Transverse colon (tissue), 4 donors: ENCODE measurements around the gene NCOA1. TPM values are rescaled to one million over a fixed set of nuclear protein-coding genes. Genes with fewer than 3 reads are reported as not detected.
"Not testable (repeated sequence)": the region's sequence is repeated elsewhere in the genome, so short reads cannot be mapped to it uniquely, and the experiment has no call there.

Experiments
- DNase-seq: peaks from one replicate; pipeline ENCODE4 v3.0.0-alpha.2; 2019
- H3K27ac ChIP-seq, 4 donors: fragments of 200-600 bp; sonication (generic); 2 replicates each; pipeline ENCODE4 v1.5.1; 2016 to 2018; ENCODE audit warnings: inconsistent platforms in 4 of 4
- H3K27me3 ChIP-seq: fragments of 200-600 bp; sonication (generic); 2 replicates; pipeline ENCODE4 v1.5.1; 2017; ENCODE audit warnings: inconsistent platforms
- H3K36me3 ChIP-seq, 4 donors: fragments of 200-600 bp; sonication (generic); 2 replicates each; pipeline ENCODE4 v1.5.1; 2017 to 2019; ENCODE audit warnings: inconsistent platforms in 4 of 4
- H3K4me1 ChIP-seq, 4 donors: fragments of 200-600 bp; sonication (generic); 2 replicates each; pipeline ENCODE4 v1.5.1; 2017 to 2020; ENCODE audit warnings: inconsistent platforms in 4 of 4
- H3K4me3 ChIP-seq, 4 donors: fragments of 200-600 bp; sonication (generic); 1 replicate in 1 of 4; 2 replicates in 3 of 4; pipeline versions ENCODE4 v1.5.1 to v1.6.1; 2017 to 2019; ENCODE audit warnings: inconsistent platforms in 4 of 4
- H3K9me3 ChIP-seq, 2 donors: fragments of 200-600 bp; sonication (generic); 2 replicates each; pipeline ENCODE4 v1.5.1; 2017 to 2019; ENCODE audit warnings: inconsistent platforms in 2 of 2
- EP300 ChIP-seq: sonication (generic); formaldehyde crosslinking; IDR thresholded peaks from one replicate; pipeline ENCODE4 v1.6.1; 2017; ENCODE audit warnings: antibody characterized with exemption, low read depth
- POLR2A ChIP-seq: fragments of 450-650 bp; IDR thresholded peaks from one replicate; pipeline ENCODE4 v1.6.1; 2016; ENCODE audit warnings: antibody characterized with exemption, mild to moderate bottlenecking, moderate library complexity
- POLR2AphosphoS5 ChIP-seq, 3 donors: sonication (generic); formaldehyde crosslinking; IDR thresholded peaks; one replicate each; pipeline ENCODE4 v1.6.1; 2016; ENCODE audit warnings: antibody characterized with exemption in 3 of 3
- WGBS, 2 donors: methylation state at CpG; one replicate each; pipeline ENCODE4 v1.1.5; 2018; ENCODE audit warnings: low coverage in 1 of 2; 5-methylcytosine and 5-hydroxymethylcytosine counted together
- in situ Hi-C, 4 donors: fragments of 200-750 bp; cut with MboI; loops; one replicate each; pipeline versions ENCODE4 v1.15.0 to v1.15.1; 2017; ENCODE audit warnings: low sequenced_read_pairs in 3 of 4, low pct_ligation_motif_present in 1 of 4, low pct_unique_long_range_greater_than_20kb in 1 of 4
- intact Hi-C: fragments of 100-400 bp; cut with DNase I; formaldehyde crosslinking; loops from one replicate; pipeline ENCODE4 v1.15.1; 2023; ENCODE audit warnings: low total_unique reads
- total RNA-seq, 4 donors: library from RNA; depleted of rRNA; stranded (reverse); fragments of >200 nt; gene quantifications; one replicate each; pipeline ENCODE4 v1.1.0, GENCODE V29; 2016
- TF ChIP-seq, protein P1 (sequence below), 5 experiments: fragments of 200-600 bp in 3 of 5; fragments of 450-650 bp in 2 of 5; sonication (generic) in 3 of 5; IDR thresholded peaks; 1 replicate in 2 of 5; 2 replicates in 3 of 5; pipeline ENCODE4 v1.5.1; 2016 to 2017; ENCODE audit warnings: antibody characterized with exemption in 5 of 5, inconsistent platforms in 3 of 5, mild to moderate bottlenecking in 2 of 5, moderate library complexity in 1 of 5

NCOA1 gene
- total RNA-seq, 4 donors from 2014 or later = 32.9 to 56.5 (median 47.9) TPM

DNA sequence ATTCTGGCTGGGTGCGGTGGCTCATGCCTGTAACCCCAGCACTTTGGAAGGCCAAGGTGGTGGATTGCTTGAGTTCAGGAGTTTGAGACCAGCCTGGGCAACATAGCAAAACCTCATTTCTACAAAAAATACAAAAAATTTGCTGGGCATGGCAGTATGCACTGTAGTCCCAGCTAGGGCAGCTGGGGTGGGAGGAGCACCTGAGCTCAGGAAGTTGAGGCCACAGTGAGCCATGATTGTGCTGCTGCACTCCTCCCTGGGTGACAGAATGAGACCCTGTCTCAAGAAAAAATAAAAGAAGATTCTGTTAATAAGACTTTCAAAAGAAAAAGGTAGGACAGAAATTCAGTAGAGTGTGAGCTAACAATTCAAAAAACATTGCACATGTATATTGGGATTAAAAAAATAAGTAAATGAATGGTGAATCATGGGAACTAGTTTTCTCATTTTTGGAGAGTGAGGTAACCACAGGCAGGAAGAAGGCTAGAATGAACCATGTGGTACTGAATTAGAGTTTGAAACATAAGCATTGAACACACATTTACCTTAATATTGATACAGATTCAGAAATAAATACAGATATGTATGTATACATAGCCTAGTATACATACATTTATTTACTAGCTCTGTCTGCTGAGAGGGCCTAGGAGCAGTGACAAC lies 53.5 kb downstream of the NCOA1 start:
- Histone ChIP-seq H3K36me3 (no peaks in the 10 kb centered on the region), H3K27ac (no peak overlapping the region), H3K4me1 (peaks cover 0 to 6% (median 4%) of the 10 kb centered on the region in 4 donors), H3K9me3 (no peaks in the 10 kb centered on the region), H3K27me3 (no peaks in the 10 kb centered on the region), H3K4me3 (no peak overlapping the region)
- WGBS, 2 donors = 94 to 100% methylated on average over 1 of the region's 1 CpG
- DNase-seq = no peak
- intact Hi-C loops (loop anchor here (1.0 kb wide), 1 partner anchor 115 kb away; no protein-coding TSS in a partner anchor), in situ Hi-C loops (no loop called here)
- TF ChIP-seq, protein P1, sequence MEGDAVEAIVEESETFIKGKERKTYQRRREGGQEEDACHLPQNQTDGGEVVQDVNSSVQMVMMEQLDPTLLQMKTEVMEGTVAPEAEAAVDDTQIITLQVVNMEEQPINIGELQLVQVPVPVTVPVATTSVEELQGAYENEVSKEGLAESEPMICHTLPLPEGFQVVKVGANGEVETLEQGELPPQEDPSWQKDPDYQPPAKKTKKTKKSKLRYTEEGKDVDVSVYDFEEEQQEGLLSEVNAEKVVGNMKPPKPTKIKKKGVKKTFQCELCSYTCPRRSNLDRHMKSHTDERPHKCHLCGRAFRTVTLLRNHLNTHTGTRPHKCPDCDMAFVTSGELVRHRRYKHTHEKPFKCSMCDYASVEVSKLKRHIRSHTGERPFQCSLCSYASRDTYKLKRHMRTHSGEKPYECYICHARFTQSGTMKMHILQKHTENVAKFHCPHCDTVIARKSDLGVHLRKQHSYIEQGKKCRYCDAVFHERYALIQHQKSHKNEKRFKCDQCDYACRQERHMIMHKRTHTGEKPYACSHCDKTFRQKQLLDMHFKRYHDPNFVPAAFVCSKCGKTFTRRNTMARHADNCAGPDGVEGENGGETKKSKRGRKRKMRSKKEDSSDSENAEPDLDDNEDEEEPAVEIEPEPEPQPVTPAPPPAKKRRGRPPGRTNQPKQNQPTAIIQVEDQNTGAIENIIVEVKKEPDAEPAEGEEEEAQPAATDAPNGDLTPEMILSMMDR (IDR thresholded peaks at IDR 0.05) = no peak
- TF ChIP-seq EP300 (no peak), POLR2AphosphoS5 (IDR thresholded peaks at IDR 0.05) (no peak), POLR2A (no peak)

DNA sequence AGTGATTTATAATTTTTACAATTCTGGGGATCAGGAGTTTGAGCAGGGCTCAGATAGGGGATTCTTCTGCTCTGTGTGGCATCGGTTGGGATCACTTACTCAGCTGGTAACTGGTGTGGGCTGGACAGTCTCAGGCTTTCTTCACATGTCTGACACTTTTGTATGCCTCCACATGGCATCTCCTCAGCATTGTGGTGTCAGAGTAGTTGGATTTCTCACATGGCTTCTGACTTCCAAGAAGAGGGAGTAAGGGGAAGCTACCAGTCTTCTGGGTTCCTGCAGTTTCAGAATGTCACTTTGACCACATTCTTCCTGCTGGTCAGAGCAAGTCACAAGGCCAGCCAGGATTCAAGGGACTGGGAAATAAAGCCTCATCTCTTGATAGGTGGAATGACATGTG lies 55.6 kb downstream of the NCOA1 start:
- TF ChIP-seq EP300 (no peak), POLR2AphosphoS5 (IDR thresholded peaks at IDR 0.05) (no peak), POLR2A (no peak)
- TF ChIP-seq, protein P1 (IDR thresholded peaks at IDR 0.05) = no peak
- Histone ChIP-seq H3K36me3 (no peaks in the 10 kb centered on the region), H3K9me3 (no peaks in the 10 kb centered on the region), H3K27ac (no peak overlapping the region), H3K4me3 (no peak overlapping the region), H3K27me3 (no peaks in the 10 kb centered on the region), H3K4me1 (no peaks in the 10 kb centered on the region)
- DNase-seq = no peak
- WGBS, 2 donors = 79% methylated on average over 1 of the region's 1 CpG; no CpG with 5 or more reads in 1 of the 2 donors
- intact Hi-C loops (no loop called here), in situ Hi-C loops (no loop called here)

DNA sequence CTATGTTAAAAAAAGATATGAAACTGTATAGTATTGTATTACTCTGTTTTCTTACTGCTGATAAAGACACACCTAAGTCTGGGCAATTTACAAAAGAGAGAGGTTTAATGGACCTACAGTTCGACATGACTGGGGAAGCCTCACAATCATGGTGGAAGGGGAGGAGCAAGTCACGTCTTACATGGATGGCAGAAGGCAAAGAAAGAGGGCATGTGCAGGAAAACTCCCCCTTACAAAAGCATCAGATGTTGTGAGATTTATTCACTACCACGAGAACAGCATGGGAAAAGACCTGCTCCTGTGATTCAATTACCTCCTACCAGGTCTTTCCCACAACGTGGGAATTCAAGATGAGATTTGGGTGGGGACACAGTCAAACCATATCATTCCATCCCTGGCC lies 57.0 kb downstream of the NCOA1 start:
- Histone ChIP-seq H3K4me3 (no peak overlapping the region), H3K9me3 (no peaks in the 10 kb centered on the region), H3K36me3 (no peaks in the 10 kb centered on the region), H3K27ac (no peak overlapping the region), H3K27me3 (no peaks in the 10 kb centered on the region), H3K4me1 (no peaks in the 10 kb centered on the region)
- DNase-seq = no peak
- WGBS, 2 donors = 57 to 91% methylated on average over 2 to 4 of the region's 4 CpGs
- intact Hi-C loops (no loop called here), in situ Hi-C loops (no loop called here)
- TF ChIP-seq POLR2AphosphoS5 (IDR thresholded peaks at IDR 0.05) (no peak), POLR2A (no peak), EP300 (no peak)
- TF ChIP-seq, protein P1 (IDR thresholded peaks at IDR 0.05) = no peak

DNA sequence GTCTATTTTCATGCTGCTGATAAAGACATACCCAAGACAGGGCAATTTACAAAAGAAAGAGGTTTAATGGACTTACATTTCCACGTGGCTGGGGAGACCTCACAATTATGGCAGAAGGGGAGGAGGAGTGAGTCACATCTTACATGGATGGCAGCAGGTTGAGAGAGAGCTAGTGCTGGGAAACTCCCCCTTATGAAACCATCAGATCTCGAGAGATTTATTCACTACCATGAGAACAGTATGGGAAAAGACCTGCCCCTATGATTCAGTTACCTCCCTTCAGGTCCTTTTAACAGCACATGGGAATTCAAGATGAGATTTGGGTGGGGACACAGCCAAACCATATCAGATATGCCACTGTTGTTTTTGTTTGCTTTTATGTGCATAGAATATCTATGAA lies 59.2 kb downstream of the NCOA1 start:
- not testable (repeated sequence) for H3K27ac ChIP-seq

DNA sequence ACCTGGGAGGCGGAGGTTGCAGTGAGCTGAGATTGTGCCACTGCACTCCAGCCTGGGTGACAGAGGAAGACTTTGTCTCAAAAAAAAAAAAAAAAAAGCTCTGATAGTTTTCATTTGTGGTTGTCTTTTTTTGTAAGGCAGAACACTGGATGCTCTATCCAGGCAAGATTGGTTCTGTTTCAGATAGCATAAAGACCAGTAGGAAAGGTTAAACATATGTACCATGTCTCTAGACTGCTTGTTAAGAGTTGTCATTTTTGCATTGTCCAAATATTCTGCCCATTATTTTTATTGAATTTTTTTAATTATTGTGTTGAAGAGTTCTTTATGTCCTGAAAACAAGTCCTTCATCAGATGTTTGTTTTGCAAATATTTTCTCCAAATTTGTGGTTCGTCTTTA lies 60.0 kb downstream of the NCOA1 start:
- Histone ChIP-seq H3K9me3 (no peaks in the 10 kb centered on the region), H3K36me3 (no peaks in the 10 kb centered on the region), H3K27me3 (no peaks in the 10 kb centered on the region), H3K4me3 (no peak overlapping the region), H3K4me1 (no peaks in the 10 kb centered on the region), H3K27ac (no peak overlapping the region)
- intact Hi-C loops (no loop called here), in situ Hi-C loops (no loop called here)
- no peak for DNase-seq
- WGBS, 2 donors = 77 to 96% methylated on average over 1 to 2 of the region's 2 CpGs
- TF ChIP-seq, protein P1 (IDR thresholded peaks at IDR 0.05) = no peak
- no peak for TF ChIP-seq EP300
- TF ChIP-seq POLR2A = no peak
- no peak for TF ChIP-seq POLR2AphosphoS5 (IDR thresholded peaks at IDR 0.05)

More for the DNA sequence above, 59.2 kb downstream of the NCOA1 start:
- DNase-seq, in situ Hi-C loops, H3K9me3 ChIP-seq, H3K36me3 ChIP-seq, intact Hi-C loops, H3K27me3 ChIP-seq, H3K4me3 ChIP-seq, H3K4me1 ChIP-seq: not testable (repeated sequence)
- whole genome bisulfite sequencing, 2 donors = 63 to 80% methylated on average over 1 to 2 of the region's 2 CpGs
